Suprapubic skin (tissue), 3 donors: ENCODE results near the gene PPP1R9A.

Experiments
- EP300 ChIP-seq: sonication (generic); formaldehyde crosslinking; IDR thresholded peaks from one replicate; pipeline ENCODE4 v1.6.1; 2017; ENCODE audit warnings: antibody characterized with exemption
- POLR2A ChIP-seq, 2 donors: fragments of 450-650 bp; IDR thresholded peaks; one replicate each; pipeline ENCODE4 v1.6.1; 2017; ENCODE audit warnings: antibody characterized with exemption in 2 of 2, mild to moderate bottlenecking in 2 of 2, moderate library complexity in 2 of 2
- TF ChIP-seq, protein P1 (sequence below), 2 donors: fragments of 200-600 bp in 1 of 2; fragments of 450-650 bp in 1 of 2; sonication (generic) in 1 of 2; IDR thresholded peaks; one replicate each; pipeline ENCODE4 v1.5.1; 2016 to 2019; ENCODE audit warnings: antibody characterized with exemption in 2 of 2, mild to moderate bottlenecking in 1 of 2, moderate library complexity in 1 of 2

DNA sequence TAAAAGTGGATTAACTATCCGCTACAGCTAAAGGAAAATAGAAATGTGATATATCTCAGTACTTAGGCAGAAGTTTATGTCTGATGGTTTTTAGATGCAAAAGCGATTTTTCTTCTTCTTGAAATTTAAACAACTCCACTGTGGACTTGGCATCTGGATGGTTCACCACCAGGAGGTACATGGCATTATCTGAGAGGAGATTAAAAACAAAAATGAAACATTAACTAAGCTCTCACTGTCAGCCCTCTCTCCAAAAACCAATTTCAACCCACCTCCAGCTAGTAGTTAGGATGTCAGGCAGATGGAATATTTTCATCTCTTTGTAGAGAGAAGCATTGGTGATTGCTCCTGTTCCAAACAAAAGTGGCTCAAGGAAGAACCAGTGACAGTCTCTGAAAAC, 404.0 kb downstream of the PPP1R9A start:
- TF ChIP-seq, protein P1, sequence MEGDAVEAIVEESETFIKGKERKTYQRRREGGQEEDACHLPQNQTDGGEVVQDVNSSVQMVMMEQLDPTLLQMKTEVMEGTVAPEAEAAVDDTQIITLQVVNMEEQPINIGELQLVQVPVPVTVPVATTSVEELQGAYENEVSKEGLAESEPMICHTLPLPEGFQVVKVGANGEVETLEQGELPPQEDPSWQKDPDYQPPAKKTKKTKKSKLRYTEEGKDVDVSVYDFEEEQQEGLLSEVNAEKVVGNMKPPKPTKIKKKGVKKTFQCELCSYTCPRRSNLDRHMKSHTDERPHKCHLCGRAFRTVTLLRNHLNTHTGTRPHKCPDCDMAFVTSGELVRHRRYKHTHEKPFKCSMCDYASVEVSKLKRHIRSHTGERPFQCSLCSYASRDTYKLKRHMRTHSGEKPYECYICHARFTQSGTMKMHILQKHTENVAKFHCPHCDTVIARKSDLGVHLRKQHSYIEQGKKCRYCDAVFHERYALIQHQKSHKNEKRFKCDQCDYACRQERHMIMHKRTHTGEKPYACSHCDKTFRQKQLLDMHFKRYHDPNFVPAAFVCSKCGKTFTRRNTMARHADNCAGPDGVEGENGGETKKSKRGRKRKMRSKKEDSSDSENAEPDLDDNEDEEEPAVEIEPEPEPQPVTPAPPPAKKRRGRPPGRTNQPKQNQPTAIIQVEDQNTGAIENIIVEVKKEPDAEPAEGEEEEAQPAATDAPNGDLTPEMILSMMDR (IDR thresholded peaks at IDR 0.05) = no peak
- no peak for TF ChIP-seq POLR2A (IDR thresholded peaks at IDR 0.05)
- TF ChIP-seq EP300 = no peak
